ENCODE measurements around the gene TFR2.

DNA sequence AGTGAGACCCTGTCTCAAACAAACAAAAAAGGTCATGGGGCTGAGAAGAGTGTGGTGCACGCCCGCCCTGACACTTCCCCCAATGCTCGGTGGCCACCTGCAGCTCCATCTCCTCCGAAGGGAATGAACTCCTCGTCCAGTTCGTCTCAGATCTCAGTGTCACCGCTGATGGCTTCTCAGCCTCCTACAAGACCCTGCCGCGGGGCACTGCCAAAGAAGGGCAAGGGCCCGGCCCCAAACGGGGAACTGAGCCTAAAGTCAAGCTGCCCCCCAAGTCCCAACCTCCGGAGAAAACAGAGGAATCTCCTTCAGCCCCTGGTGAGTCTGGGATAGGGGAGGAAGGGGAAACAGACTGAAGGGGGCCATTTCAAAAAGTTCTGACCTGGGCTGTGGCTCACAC lies 35.0 kb downstream of the TFR2 start:
- TF ChIP-seq, protein P1, sequence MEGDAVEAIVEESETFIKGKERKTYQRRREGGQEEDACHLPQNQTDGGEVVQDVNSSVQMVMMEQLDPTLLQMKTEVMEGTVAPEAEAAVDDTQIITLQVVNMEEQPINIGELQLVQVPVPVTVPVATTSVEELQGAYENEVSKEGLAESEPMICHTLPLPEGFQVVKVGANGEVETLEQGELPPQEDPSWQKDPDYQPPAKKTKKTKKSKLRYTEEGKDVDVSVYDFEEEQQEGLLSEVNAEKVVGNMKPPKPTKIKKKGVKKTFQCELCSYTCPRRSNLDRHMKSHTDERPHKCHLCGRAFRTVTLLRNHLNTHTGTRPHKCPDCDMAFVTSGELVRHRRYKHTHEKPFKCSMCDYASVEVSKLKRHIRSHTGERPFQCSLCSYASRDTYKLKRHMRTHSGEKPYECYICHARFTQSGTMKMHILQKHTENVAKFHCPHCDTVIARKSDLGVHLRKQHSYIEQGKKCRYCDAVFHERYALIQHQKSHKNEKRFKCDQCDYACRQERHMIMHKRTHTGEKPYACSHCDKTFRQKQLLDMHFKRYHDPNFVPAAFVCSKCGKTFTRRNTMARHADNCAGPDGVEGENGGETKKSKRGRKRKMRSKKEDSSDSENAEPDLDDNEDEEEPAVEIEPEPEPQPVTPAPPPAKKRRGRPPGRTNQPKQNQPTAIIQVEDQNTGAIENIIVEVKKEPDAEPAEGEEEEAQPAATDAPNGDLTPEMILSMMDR (IDR thresholded peaks at IDR 0.05; ENCODE audit: insufficient read depth, low read length, poor library complexity, severe bottlenecking) = no peak
- TF ChIP-seq EZH2phosphoT487 (conservative IDR thresholded peaks at IDR 0.05; ENCODE audit: low read length) = no peak

Measured in SU-DHL-6 (cell line).